Activated CD4-positive, alpha-beta T cell treated with anti-CD3 and anti-CD28 coated beads for 48 hours (primary cell): ENCODE results near the gene ZNF230.

Source experiments
- DNase-seq: peaks from one replicate; pipeline ENCODE4 v3.0.0-alpha.2; 2020

ZNF230 gene

GRCh38 chr19:44050740-44051649 lies 48.2 kb downstream of the ZNF230 start:
- DNase-seq = peak; percentile 41

- DNase-seq = peak; percentile 71
Observed at GRCh38 chr19:44051650-44052402, 49.1 kb downstream of the ZNF230 start, which contains the start of gene ZNF223. ZNF223 (plus strand) TSS chr19:44052036; CDS start chr19:44055177, 3,141 bp downstream.

- no peak for DNase-seq
Observed at GRCh38 chr19:44055870-44056269, 53.1 kb downstream of the ZNF230 start.

GRCh38 chr19:44059229-44059628 lies 56.5 kb downstream of the ZNF230 start:
- no peak for DNase-seq

GRCh38 chr19:44061038-44061437 lies 58.3 kb downstream of the ZNF230 start:
- no peak for DNase-seq
